ENCODE results near the gene OSCAR. TPM values are rescaled to one million over a fixed set of nuclear protein-coding genes. Genes with fewer than 3 reads are reported as not detected.
A peak's percentile ranks its signal among the peaks of the same experiment; 100 is the strongest.

Gene OSCAR
- total RNA-seq, 2 experiments from 2014 or later: 0.44 to 0.47 TPM

DNA sequence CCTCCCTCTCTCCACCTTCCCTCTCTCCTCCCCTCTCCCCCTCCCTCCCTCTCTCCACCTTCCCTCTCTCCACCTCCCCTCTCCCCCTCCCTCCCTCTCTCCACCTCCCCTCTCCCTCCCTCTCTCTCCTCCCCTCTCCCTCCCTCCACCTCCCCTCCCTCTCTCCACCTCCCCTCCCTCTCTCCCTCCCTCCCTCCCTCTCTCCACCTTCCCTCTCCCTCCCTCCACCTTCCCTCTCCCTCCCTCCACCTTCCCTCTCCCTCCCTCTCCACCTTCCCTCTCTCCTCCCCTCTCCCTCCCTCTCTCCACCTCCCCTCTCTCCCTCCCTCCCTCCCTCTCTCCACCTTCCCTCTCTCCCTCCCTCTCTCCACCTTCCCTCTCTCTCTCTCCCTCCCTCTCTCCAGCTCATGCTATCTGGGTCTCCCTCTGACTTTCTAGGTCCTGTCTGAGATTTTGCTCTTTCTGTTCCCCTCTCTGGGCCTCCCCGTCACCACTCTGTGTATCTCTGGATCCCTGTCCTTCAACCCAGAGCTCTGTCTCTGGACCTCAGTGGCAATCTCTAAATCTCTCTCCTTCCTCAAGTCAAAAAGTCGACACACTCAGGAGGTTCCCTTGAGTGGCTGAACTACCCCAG is 33.5 kb upstream of the OSCAR start:
- Mint-ChIP-seq H3K27ac (no peak overlapping the region), H3K9me3 (ENCODE audit: low read depth) (no peaks in the 10 kb centered on the region), H3K4me3 (no peak overlapping the region), H3K27me3 (no peaks in the 10 kb centered on the region), H3K4me1 (peaks cover 18% of the 10 kb centered on the region), H3K36me3 (peaks cover 1% of the 10 kb centered on the region)
- CTCF ChIA-PET: no interaction called here
- ATAC-seq: no peak
- no peak for DNase-seq

DNA sequence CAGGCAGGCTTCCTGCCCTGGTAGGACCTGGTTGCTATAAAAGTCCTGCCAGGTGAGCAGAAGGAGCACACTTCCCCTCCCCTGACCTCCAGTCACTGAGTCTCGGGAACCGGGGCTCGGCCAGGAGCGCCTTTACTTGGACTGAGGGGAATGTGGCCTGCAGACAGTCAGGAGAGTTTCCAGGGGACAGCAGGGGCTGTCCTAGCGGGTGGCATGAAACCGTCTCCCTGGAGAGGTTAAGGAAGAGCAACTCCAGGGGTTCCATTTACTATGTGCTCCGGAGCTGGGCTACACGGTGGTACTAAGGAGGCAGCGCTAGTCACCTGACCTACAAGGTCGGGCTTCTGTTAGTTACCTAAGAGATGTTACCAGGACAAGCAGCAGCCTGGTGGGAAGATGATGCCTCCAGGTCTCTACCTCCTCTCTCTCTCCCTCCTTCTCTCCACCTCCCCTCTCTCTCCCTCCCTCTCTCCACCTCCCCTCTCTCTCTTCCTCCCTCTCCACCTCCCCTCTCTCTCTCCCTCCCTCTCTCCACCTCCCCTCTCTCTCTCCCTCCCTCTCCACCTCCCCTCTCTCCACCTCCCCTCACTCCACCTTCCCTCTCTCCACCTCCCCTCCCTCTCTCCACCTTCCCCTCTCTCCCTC is 32.8 kb upstream of the OSCAR start:
- H3K27me3 Mint-ChIP-seq: no peaks in the 10 kb centered on the region
- H3K4me3 Mint-ChIP-seq: no peak overlapping the region
- peaks cover 3% of the 10 kb centered on the region for H3K36me3 Mint-ChIP-seq
- no peaks in the 10 kb centered on the region for H3K9me3 Mint-ChIP-seq (ENCODE audit: low read depth)
- ATAC-seq (no peak), DNase-seq (no peak)
- no peak overlapping the region for H3K27ac Mint-ChIP-seq
- CTCF ChIA-PET: interaction anchor here (1.0 kb wide), 1 partner anchor 10 kb away, joined by 3 read pairs; no protein-coding TSS in a partner anchor
- peaks cover 12% of the 10 kb centered on the region for H3K4me1 Mint-ChIP-seq

DNA sequence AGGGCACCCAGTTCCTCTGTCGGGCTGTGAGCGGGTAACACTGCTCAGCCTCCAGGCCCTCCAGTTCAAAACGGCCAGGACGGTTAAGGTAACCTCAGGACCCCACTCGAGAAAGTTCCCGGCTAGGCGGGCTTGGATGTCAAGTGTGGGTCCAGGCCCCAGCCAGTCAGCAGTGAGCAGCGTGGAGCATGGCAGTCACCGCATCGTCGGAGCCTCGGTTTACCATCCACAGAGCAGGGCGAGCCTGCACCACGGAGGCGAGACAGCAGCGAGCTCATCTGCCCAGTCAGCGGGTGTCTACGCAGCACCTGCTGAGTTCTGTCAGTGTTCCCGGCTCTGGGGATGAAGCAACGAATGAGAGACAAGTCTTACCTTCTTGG is 29.0 kb upstream of the OSCAR start:
- DNase-seq (no peak), ATAC-seq (no peak)
- H3K4me3 Mint-ChIP-seq: no peak overlapping the region
- H3K4me1 Mint-ChIP-seq: no peaks in the 10 kb centered on the region
- H3K27me3 Mint-ChIP-seq: no peaks in the 10 kb centered on the region
- peaks cover 8% of the 10 kb centered on the region for H3K36me3 Mint-ChIP-seq
- CTCF ChIA-PET: no interaction called here
- H3K27ac Mint-ChIP-seq: no peak overlapping the region
- H3K9me3 Mint-ChIP-seq (ENCODE audit: low read depth): no peaks in the 10 kb centered on the region

- Mint-ChIP-seq H3K4me3 (no peak overlapping the region), H3K36me3 (peaks cover 8% of the 10 kb centered on the region), H3K4me1 (no peaks in the 10 kb centered on the region), H3K27ac (no peak overlapping the region), H3K9me3 (ENCODE audit: low read depth) (no peaks in the 10 kb centered on the region), H3K27me3 (no peaks in the 10 kb centered on the region)
- ATAC-seq (no peak), DNase-seq (no peak)
- CTCF ChIA-PET: no interaction called here
Observed at GRCh38 chr19:54128796-54129616, 28.4 kb upstream of the OSCAR start.

DNA sequence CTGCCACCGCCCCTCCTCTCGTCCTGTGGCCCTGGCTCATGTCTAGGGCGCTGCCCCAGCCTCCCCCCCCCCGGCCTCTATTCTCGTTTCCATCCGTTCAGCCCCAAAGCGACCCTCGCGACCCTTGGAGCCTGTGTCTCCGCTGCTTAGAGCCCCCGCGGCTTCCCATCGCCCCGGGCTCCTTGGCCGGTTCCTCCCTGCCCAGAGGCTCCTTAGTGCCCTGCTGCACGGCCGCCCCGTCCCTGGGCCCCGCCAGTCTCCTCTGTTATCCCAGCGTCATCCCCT is 27.8 kb upstream of the OSCAR start:
- no peak overlapping the region for H3K27ac Mint-ChIP-seq
- no peaks in the 10 kb centered on the region for H3K9me3 Mint-ChIP-seq (ENCODE audit: low read depth)
- H3K4me1 Mint-ChIP-seq: no peaks in the 10 kb centered on the region
- ATAC-seq (no peak), DNase-seq (no peak)
- CTCF ChIA-PET: no interaction called here
- no peak overlapping the region for H3K4me3 Mint-ChIP-seq
- H3K36me3 Mint-ChIP-seq: peaks cover 8% of the 10 kb centered on the region
- H3K27me3 Mint-ChIP-seq: no peaks in the 10 kb centered on the region

DNA sequence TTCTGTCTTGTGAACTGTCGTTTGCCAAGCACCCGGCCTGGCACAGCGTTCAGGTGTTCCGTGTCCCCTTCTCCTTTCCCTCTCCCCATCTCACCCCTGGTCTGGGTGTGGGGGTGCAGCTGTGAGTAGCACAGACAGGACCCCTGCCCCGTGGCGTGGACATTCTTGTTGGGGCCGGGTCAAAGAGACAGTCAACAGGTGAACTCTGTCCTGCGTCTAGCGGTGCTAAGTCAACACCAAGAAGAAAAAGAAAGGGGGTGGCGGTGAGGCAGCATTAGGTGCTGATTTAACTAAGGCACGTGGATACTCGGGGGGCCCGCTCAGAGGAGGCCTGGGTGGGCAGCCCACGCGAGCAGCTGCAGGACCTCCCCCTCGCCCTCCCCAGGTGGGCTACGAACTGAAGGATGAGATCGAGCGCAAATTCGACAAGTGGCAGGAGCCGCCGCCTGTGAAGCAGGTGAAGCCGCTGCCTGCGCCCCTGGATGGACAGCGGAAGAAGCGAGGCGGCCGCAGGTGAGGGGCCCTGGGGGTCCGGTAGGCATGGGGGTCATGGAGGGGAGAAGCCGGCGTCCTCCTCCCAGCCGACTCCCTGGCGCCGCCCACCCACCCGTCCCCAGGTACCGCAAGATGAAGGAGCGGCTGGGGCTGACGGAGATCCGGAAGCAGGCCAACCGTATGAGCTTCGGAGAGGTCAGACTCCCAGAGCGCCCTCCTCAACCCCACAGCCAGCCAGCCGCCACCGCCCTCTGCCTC is 27.3 kb upstream of the OSCAR start:
- H3K4me3 Mint-ChIP-seq: no peak overlapping the region

DNA sequence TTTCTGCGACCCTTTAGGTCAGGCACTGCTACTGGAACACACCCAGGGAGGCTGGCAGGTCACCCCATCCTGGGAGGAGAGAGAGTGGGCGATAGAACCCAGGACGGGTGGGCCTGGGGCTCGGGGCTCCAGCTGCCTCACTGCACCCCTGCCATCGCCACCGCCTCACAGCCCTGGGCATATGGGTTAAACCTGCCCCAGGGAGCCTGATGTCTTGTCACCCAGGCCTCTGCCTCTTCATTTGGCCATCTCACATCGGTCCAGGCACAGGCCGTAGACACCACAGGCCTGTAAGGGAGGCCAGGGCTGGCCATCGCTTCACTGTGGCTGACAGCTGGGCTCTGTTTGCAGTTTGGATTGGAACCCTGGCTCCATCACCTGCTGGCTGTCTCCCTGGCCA is 25.1 kb upstream of the OSCAR start:
- no peak overlapping the region for H3K4me3 Mint-ChIP-seq
- H3K36me3 Mint-ChIP-seq: peaks cover 14% of the 10 kb centered on the region
- H3K27ac Mint-ChIP-seq: no peak overlapping the region
- no peaks in the 10 kb centered on the region for H3K4me1 Mint-ChIP-seq
- ATAC-seq: no peak
- no peak for DNase-seq
- CTCF ChIA-PET: no interaction called here
- H3K27me3 Mint-ChIP-seq: no peaks in the 10 kb centered on the region
- no peaks in the 10 kb centered on the region for H3K9me3 Mint-ChIP-seq (ENCODE audit: low read depth)

More for the DNA sequence above, 27.3 kb upstream of the OSCAR start:
- no peaks in the 10 kb centered on the region for H3K9me3 Mint-ChIP-seq (ENCODE audit: low read depth)
- no peaks in the 10 kb centered on the region for H3K4me1 Mint-ChIP-seq
- H3K27ac Mint-ChIP-seq: no peak overlapping the region
- ATAC-seq (no peak), DNase-seq (no peak)
- CTCF ChIA-PET: no interaction called here
- H3K27me3 Mint-ChIP-seq: no peaks in the 10 kb centered on the region
- peaks cover 8% of the 10 kb centered on the region for H3K36me3 Mint-ChIP-seq

GRCh38 chr19:54124393-54124792 is 23.8 kb upstream of the OSCAR start:
- H3K36me3 Mint-ChIP-seq: peaks cover 18% of the 10 kb centered on the region
- H3K27me3 Mint-ChIP-seq: no peaks in the 10 kb centered on the region
- no peak overlapping the region for H3K4me3 Mint-ChIP-seq
- DNase-seq: no peak
- H3K27ac Mint-ChIP-seq: no peak overlapping the region
- ATAC-seq: no peak
- CTCF ChIA-PET: interaction anchor here (1.0 kb wide), 1 partner anchor 9 kb away, joined by 3 read pairs; no protein-coding TSS in a partner anchor
- no peaks in the 10 kb centered on the region for H3K4me1 Mint-ChIP-seq
- no peaks in the 10 kb centered on the region for H3K9me3 Mint-ChIP-seq (ENCODE audit: low read depth)

DNA sequence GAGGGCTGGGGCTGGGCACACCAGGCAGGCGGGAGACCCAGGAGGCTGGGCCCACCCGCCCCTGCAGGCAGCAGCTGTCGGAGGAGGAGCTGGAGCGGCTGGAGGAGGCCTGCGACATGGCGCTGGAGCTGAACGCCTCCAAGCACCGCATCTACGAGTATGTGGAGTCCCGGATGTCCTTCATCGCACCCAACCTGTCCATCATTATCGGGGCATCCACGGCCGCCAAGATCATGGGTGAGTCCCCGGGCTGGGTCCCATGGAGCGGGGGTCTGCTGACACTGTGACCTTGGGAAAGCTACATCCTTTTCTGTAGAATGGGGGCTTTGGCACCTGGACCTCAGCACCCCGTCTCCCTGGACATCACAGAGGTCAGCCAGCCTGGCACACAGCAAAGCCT is 23.1 kb upstream of the OSCAR start:
- H3K27ac Mint-ChIP-seq: no peak overlapping the region
- peaks cover 18% of the 10 kb centered on the region for H3K36me3 Mint-ChIP-seq
- H3K4me1 Mint-ChIP-seq: no peaks in the 10 kb centered on the region
- CTCF ChIA-PET: interaction anchor here (1.0 kb wide), 1 partner anchor 9 kb away, joined by 3 read pairs; no protein-coding TSS in a partner anchor
- no peaks in the 10 kb centered on the region for H3K27me3 Mint-ChIP-seq
- DNase-seq (no peak), ATAC-seq (no peak)
- H3K9me3 Mint-ChIP-seq (ENCODE audit: low read depth): no peaks in the 10 kb centered on the region
- H3K4me3 Mint-ChIP-seq: no peak overlapping the region

DNA sequence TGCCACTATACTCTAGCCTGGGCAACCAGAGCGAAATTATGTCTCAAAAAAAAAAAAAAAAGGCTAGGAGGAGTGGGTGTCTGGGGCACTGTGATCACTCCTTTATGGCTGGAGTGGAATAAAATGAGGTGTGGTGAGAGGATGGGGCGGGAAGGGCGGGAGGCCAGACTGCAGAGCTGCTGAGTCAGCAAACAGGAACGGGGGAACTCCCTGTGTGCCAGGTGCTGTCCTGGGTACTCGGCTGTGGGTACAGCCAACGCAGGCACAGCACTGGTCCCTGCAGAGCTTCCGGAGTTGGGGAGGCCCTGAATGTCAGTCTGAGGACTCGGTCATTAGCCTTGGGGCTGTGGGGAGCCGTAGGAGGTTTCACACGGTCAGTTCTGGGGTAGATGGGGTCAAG is 20.7 kb upstream of the OSCAR start:
- H3K27ac Mint-ChIP-seq: no peak overlapping the region
- DNase-seq (no peak), ATAC-seq (no peak)
- no peaks in the 10 kb centered on the region for H3K27me3 Mint-ChIP-seq
- no peaks in the 10 kb centered on the region for H3K9me3 Mint-ChIP-seq (ENCODE audit: low read depth)
- CTCF ChIA-PET: no interaction called here
- H3K36me3 Mint-ChIP-seq: peaks cover 16% of the 10 kb centered on the region
- H3K4me3 Mint-ChIP-seq: no peak overlapping the region
- peaks cover 12% of the 10 kb centered on the region for H3K4me1 Mint-ChIP-seq

DNA sequence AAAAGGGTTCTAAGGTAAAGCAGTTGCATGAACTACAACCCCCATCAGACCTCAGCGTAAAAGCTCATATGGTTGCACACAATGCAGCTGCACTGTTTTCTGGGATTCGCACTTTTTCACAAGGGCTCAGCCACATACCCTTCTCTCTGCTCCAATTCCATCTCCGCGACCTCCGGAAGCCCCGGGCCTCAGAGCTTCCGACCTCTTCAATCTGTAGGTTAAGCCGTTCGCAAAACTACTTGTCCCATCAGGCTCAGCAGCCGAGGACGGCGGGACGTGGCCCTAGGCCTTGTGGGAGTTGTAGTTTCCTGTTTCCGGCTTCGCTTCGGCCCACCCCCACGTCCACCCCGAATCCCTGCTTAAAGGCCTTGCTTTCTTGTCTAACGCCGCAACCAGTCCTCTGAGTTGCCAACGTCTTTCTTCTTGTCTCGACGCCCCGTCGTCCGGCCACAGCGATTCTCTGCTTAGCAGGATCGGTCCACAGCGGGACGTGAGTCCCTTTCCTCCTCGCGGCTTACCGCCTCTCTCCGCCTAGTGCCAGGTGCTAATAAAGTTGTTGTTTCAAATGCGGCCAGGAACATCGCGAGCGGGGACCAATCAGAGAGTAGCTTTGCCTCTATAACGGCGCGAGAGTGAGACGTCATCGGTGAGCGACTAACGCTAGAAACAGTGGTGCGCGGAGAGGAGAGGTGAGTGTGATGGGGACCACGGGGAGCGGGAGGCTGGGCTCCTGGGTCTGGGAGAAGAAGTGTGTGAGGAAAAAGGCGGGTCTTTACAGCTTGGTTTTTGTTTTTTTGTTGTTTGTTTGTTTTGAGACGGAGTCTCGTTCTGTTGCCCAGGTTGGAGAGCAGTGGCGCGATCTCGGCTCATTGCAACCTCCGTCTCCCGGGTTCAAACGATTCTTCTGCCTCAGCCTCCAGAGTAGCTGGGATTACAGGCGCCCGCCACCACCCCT is 14.8 kb upstream of the OSCAR start, which contains the start of the genes PRPF31 and TFPT:
Gene PRPF31, plus strand, starts transcription at position 646 of the 955 bp plus-strand sequence. CDS start 2,525 bp downstream, outside the sequence.
Gene TFPT, minus strand, starts transcription at position 549 of the 955 bp plus-strand sequence. Its CDS starts 388 bp downstream, at position 161.
- H3K27ac Mint-ChIP-seq: peak within 1 kb of the TSS; percentile 96
- H3K27me3 Mint-ChIP-seq: no peaks in the 10 kb centered on the region
- H3K9me3 Mint-ChIP-seq (ENCODE audit: low read depth): no peaks in the 10 kb centered on the region
- H3K4me1 Mint-ChIP-seq: peaks cover 33% of the 10 kb centered on the region
- DNase-seq (peak; percentile 98), ATAC-seq (peak; percentile 91)
- peaks cover 24% of the 10 kb centered on the region for H3K36me3 Mint-ChIP-seq
- H3K4me3 Mint-ChIP-seq: peak within 1 kb of the TSS; percentile 93
- CTCF ChIA-PET: interaction anchor here (0.7 to 2.6 kb wide), 7 partner anchors 11 to 233 kb away, joined by 3 to 9 read pairs (median 6); partner anchors contain the start of genes CNOT3, LENG1, MBOAT7 and NDUFA3

DNA sequence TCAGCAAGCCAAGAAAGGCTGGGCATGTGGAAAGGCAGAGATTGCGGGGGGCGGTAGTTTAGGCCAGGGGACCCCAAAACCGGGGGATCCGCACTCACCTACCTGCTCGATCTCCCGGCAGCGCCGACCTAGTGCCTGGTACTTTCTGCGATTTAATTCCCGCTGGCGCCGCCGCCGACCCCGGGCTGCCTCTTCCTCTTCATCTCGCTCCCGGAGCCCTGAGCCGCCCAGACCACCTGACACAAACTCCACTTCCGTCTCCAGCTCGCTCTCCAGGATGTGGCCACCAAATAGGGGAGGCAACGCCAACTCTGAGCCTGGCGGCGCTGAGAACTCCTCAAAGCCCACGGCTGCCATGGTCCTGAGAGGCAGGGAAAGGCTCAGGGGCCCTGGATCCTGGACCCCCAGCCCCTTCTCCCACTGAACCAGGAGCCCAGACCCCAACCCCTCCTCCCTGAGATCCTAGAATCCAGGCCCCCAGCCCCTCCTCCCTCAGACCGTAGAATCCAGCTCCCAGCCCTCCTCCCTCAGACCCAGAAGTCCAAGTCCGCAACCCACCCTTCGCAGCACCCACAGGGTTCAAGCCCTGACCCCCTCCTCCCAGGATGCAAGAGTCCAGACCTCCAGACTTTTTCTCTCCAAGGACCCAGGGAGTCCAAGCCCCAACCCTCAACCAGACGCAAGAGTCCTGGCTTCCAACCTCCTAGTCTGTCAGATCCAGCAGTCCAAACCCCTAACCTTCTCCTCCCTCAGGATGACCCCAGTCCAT is 13.9 kb upstream of the OSCAR start:
- ATAC-seq (peak; percentile 62), DNase-seq (peak; percentile 87)
- H3K9me3 Mint-ChIP-seq (ENCODE audit: low read depth): no peaks in the 10 kb centered on the region
- CTCF ChIA-PET: interaction anchor here (0.7 to 2.6 kb wide), 6 partner anchors 12 to 232 kb away, joined by 3 to 9 read pairs (median 6); partner anchors contain the start of genes CNOT3, LENG1, MBOAT7 and NDUFA3
- H3K4me3 Mint-ChIP-seq: peak overlapping the region; percentile 93
- no peaks in the 10 kb centered on the region for H3K27me3 Mint-ChIP-seq
- H3K4me1 Mint-ChIP-seq: peaks cover 34% of the 10 kb centered on the region
- peaks cover 26% of the 10 kb centered on the region for H3K36me3 Mint-ChIP-seq
- H3K27ac Mint-ChIP-seq: peak overlapping the region; percentile 96

Measured in activated CD8-positive, alpha-beta memory T cell treated with anti-CD3 and anti-CD28 coated beads, Interleukin-2, amount 10 ng/mL, durations not matched to agents 7 days and 5 days (primary cell).